PFSK-1 (cell line): ENCODE data around the gene OCLN. TPM values are rescaled to one million over a fixed set of nuclear protein-coding genes. Genes with fewer than 3 reads are reported as not detected.

Experiments
- FOXP2 ChIP-seq: optimal IDR thresholded peaks from 2 replicates; pipeline ENCODE3; 2011; ENCODE audit warnings: borderline replicate concordance, control low read depth, inconsistent platforms; ENCODE audit not compliant: insufficient read depth; ENCODE audit errors: extremely low read length, extremely low read depth
- POLR2AphosphoS5 ChIP-seq: IDR thresholded peaks from 2 replicates; pipeline ENCODE4 v1.6.1; 2012; ENCODE audit warnings: low read depth, mild to moderate bottlenecking, control low read depth, low read length, moderate library complexity
- REST ChIP-seq, 2 experiments: IDR thresholded peaks; 2 replicates each; pipeline versions ENCODE4 v1.6.1 to v1.8.0; 2011 to 2012; ENCODE audit warnings: low read depth in 2 of 2, low read length in 2 of 2, control low read depth in 1 of 2, inconsistent platforms in 1 of 2, mild to moderate bottlenecking in 1 of 2, moderate library complexity in 1 of 2; ENCODE audit not compliant: insufficient read depth in 1 of 2
- SIN3A ChIP-seq: IDR thresholded peaks from 2 replicates; pipeline ENCODE4 v1.6.1; 2012; ENCODE audit warnings: mild to moderate bottlenecking, low read length, moderate library complexity, borderline replicate concordance; ENCODE audit not compliant: insufficient read depth
- TAF1 ChIP-seq: IDR thresholded peaks from 2 replicates; pipeline ENCODE4 v1.6.1; 2012; ENCODE audit warnings: low read length, control low read depth, borderline replicate concordance; ENCODE audit not compliant: insufficient read depth
- polyA plus RNA-seq: library from polyadenylated mRNA; unstranded; fragments of >200 nt; gene quantifications from one replicate; pipeline ENCODE4 v1.2.1, GENCODE V29; 2012; ENCODE audit warnings: low read depth, missing spikeins; ENCODE audit not compliant: insufficient read length

Gene OCLN
- not detected for polyA plus RNA-seq

- TF ChIP-seq TAF1 = no peak
- no peak for TF ChIP-seq REST (IDR thresholded peaks at IDR 0.05; ENCODE audit: insufficient read depth in 1 of 2, low read depth in 2 of 2, low read length in 2 of 2)
- TF ChIP-seq SIN3A = no peak
- no peak for TF ChIP-seq POLR2AphosphoS5
- TF ChIP-seq FOXP2 = no peak
Observed at GRCh38 chr5:69492391-69492922, at the start of gene OCLN. TSS of gene OCLN (plus strand) at chr5:69492790. CDS start at chr5:69504245, 11,455 bp downstream.

DNA sequence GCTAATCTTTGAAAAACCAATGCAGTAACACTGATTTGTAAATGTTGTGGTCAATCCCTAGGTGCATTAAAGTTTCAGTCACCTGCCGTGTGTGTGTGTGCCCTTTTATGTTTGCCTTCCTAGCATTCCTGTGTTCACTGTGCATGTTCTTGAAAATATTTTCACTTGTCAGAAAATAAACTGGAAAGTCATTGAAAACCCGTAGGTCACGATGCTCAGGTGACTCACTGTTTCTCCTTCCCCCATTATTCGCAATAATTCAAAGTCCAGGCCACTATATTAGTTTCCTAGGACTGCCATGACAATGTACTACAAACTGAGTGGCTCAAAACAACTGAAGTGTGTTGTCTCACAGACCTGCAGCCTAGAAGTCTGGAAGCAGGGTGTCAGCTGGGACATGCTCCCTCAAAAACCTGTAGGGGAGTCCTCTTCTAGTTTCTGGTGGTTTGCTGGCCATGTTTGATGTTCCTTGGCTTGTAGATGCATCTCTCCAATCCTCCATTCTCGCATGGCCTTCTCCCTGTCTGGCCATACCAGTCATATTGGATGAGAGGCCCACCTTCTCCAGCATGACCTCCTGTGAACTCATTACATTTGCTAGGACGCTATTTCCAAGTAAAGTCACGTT lies 48.3 kb upstream of the OCLN start:
- no peak for TF ChIP-seq FOXP2
- TF ChIP-seq POLR2AphosphoS5 = no peak
- no peak for TF ChIP-seq SIN3A
- no peak for TF ChIP-seq REST (IDR thresholded peaks at IDR 0.05; ENCODE audit: insufficient read depth in 1 of 2, low read depth in 2 of 2, low read length in 2 of 2)
- TF ChIP-seq TAF1 = no peak

DNA sequence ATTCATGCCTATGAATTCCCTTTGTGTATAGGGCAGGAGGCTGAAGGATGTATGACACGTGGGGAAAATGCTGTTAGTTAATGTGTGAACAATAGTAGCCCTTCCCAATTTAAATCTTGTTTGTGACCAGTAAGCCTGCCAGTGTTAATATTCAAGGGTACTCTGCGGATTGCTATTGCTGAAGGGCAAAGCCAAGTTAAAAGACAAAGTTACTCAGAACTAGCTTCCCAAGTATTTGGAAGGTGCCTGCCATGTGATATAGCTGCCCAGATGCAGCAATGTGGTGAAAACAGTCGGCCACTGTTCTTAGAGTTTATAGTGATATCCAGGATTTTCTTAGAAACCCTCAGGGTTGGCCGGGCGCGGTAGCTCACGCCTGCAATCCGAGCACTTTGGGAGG lies 43.1 kb upstream of the OCLN start:
- TF ChIP-seq FOXP2 (no peak), POLR2AphosphoS5 (no peak), SIN3A (no peak)

DNA sequence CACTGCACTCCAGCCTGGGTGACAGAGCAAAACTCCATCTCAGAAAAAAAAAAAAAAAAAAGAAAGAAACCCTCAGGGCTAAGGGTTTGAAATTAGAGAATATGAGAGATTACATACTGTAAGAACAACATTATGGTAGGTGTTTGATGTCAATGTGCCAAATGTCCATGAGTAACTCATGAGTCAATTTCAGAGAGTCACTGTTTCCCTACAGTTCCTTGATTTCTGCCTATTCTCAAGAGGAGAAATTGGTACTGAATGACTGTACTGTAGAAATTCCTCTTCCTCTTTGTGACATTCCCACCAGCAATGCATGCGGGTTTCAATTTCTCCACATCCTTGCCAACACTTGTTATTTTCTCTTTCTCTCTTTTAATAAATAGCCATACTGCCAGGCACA lies 42.5 kb upstream of the OCLN start:
- TF ChIP-seq REST (IDR thresholded peaks at IDR 0.05; ENCODE audit: insufficient read depth in 1 of 2, low read depth in 2 of 2, low read length in 2 of 2) = no peak
- TF ChIP-seq POLR2AphosphoS5 = no peak
- TF ChIP-seq TAF1 = no peak
- no peak for TF ChIP-seq FOXP2
- no peak for TF ChIP-seq SIN3A

- TF ChIP-seq FOXP2 = no peak
- TF ChIP-seq POLR2AphosphoS5 = no peak
- TF ChIP-seq TAF1 = no peak
- TF ChIP-seq SIN3A = no peak
- no peak for TF ChIP-seq REST (IDR thresholded peaks at IDR 0.05; ENCODE audit: insufficient read depth in 1 of 2, low read depth in 2 of 2, low read length in 2 of 2)
Observed at GRCh38 chr5:69451941-69452647, 40.5 kb upstream of the OCLN start.
